22Rv1 (cell line): ENCODE measurements around the gene ITGB3.
A peak's percentile ranks its signal among the peaks of the same experiment; 100 is the strongest.

Experiments
- H3K27ac ChIP-seq: fragments of 450-650 bp; 2 replicates; pipeline ENCODE4 v1.5.1; 2017
- ZFX ChIP-seq: fragments of 450-650 bp; IDR thresholded peaks from 2 replicates; pipeline ENCODE4 v1.6.1; 2017; ENCODE audit warnings: antibody characterized with exemption, borderline replicate concordance
- TF ChIP-seq, protein P1 (sequence below): fragments of 450-650 bp; IDR thresholded peaks from 2 replicates; pipeline ENCODE4 v1.5.1; 2017; ENCODE audit warnings: mild to moderate bottlenecking

The ITGB3 gene

DNA sequence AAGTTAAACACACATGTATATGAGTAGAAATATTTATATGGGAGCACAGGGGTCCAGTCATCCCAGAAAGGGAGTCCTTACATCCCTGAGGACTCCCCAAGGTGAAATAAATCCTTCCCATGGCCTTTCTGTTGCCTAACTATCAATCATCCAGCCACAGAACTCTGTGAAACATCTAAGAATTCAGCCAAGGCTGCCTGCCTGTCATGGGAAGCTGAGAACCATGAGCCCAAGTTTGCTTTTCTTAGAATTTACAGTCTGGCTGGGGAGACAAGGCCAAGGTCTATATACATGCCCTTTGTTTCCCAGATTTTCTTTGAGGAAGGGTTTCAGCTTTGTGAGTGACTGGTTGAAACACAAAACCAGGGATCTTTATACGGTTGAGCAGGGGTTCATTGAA lies 28.7 kb upstream of the ITGB3 start:
- TF ChIP-seq, protein P1, sequence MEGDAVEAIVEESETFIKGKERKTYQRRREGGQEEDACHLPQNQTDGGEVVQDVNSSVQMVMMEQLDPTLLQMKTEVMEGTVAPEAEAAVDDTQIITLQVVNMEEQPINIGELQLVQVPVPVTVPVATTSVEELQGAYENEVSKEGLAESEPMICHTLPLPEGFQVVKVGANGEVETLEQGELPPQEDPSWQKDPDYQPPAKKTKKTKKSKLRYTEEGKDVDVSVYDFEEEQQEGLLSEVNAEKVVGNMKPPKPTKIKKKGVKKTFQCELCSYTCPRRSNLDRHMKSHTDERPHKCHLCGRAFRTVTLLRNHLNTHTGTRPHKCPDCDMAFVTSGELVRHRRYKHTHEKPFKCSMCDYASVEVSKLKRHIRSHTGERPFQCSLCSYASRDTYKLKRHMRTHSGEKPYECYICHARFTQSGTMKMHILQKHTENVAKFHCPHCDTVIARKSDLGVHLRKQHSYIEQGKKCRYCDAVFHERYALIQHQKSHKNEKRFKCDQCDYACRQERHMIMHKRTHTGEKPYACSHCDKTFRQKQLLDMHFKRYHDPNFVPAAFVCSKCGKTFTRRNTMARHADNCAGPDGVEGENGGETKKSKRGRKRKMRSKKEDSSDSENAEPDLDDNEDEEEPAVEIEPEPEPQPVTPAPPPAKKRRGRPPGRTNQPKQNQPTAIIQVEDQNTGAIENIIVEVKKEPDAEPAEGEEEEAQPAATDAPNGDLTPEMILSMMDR = no peak
- no peak for TF ChIP-seq ZFX

GRCh38 chr17:47225436-47225858 lies 28.2 kb upstream of the ITGB3 start:
- no peak overlapping the region for H3K27ac ChIP-seq
- no peak for TF ChIP-seq ZFX
- TF ChIP-seq, protein P1 = no peak

More for the DNA sequence above, 28.7 kb upstream of the ITGB3 start:
- no peak overlapping the region for H3K27ac ChIP-seq

- no peak overlapping the region for H3K27ac ChIP-seq
- TF ChIP-seq ZFX = no peak
- TF ChIP-seq, protein P1 = no peak
These were observed 27.5 kb upstream of the ITGB3 start for GRCh38 chr17:47225911-47226688.

DNA sequence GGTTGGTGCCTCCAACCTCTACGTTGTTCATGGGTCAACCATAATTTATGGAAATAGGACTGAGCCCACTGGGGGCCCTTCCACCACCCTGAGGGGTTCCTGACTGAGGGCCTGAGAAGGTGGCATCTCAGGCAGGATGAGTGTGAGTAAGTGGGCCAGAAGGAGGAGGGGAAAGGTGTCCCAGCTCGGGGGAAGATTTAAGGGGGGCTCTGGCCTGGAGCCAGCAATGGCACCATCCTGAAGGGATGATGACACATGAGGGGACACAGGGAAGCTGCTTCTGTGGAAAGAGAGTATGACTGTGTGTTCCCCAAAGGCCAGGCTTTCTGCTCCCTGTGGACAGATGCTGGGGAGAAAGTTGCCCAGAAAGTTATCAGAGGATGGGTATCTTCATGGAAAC lies 25.8 kb upstream of the ITGB3 start:
- TF ChIP-seq, protein P1 = no peak
- no peak for TF ChIP-seq ZFX

GRCh38 chr17:47229535-47230443 lies 23.8 kb upstream of the ITGB3 start:
- TF ChIP-seq, protein P1 = peak; percentile 96
- no peak for TF ChIP-seq ZFX
- no peak overlapping the region for H3K27ac ChIP-seq

More for the DNA sequence above, 25.8 kb upstream of the ITGB3 start:
- H3K27ac ChIP-seq = no peak overlapping the region

- TF ChIP-seq, protein P1 = no peak
- no peak for TF ChIP-seq ZFX
- H3K27ac ChIP-seq = no peak overlapping the region
These were observed 22.8 kb upstream of the ITGB3 start for GRCh38 chr17:47230864-47231263.

DNA sequence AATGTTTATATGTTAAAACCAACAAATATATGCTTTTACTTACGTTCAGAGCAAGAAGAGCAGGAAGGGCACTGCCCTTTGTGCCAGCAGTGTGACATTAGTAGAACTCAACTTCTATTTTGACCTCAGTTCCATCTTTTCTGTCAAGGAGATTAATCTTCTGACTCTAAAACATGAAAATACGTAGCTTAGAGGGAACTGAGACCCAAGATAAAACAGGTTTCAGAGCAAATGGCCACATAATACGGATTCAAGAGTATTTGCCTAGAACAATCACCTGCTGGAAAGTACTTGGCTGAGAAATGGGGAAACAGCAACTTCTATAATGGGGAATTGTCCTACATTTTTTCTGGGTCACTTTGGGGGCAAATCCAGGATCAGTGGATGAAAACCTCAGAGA lies 22.3 kb upstream of the ITGB3 start:
- TF ChIP-seq, protein P1 = no peak
- no peak for TF ChIP-seq ZFX
- no peak overlapping the region for H3K27ac ChIP-seq
